Activated naive CD4-positive, alpha-beta T cell treated with anti-CD3 and anti-CD28 coated beads, Interleukin-2, amount 10 ng/mL, durations not matched to agents 7 days and 5 days (primary cell): ENCODE measurements around the gene ACSF3.
"Not testable (repeated sequence)": the region's sequence is repeated elsewhere in the genome, so short reads cannot be mapped to it uniquely, and the experiment has no call there.

Experiments
- CTCF ChIA-PET: fragments of 350-600 bp; sonication (Branson Sonifier 250); formaldehyde crosslinking; loops from one replicate; lab custom pipeline; 2021; ENCODE audit warnings: antibody characterized with exemption; lab: Charles Lee
- DNase-seq: peaks from one replicate; pipeline ENCODE4 v3.0.0-alpha.2; 2020
- H3K27ac Mint-ChIP-seq: one replicate; pipeline ENCODE4 v1.8.0; 2021; ENCODE audit warnings: mild to moderate bottlenecking, moderate library complexity, mixed read lengths
- H3K27me3 Mint-ChIP-seq: one replicate; pipeline ENCODE4 v1.8.0; 2021; ENCODE audit warnings: mild to moderate bottlenecking, mixed read lengths
- H3K36me3 Mint-ChIP-seq: one replicate; pipeline ENCODE4 v1.8.0; 2021; ENCODE audit warnings: mixed read lengths
- H3K4me1 Mint-ChIP-seq: one replicate; pipeline ENCODE4 v1.8.0; 2021; ENCODE audit warnings: mixed read lengths
- H3K4me3 Mint-ChIP-seq: one replicate; pipeline ENCODE4 v1.8.0; 2021; ENCODE audit warnings: mild to moderate bottlenecking, moderate library complexity, mixed read lengths
- H3K9me3 Mint-ChIP-seq: one replicate; pipeline ENCODE4 v1.8.0; 2021; ENCODE audit warnings: mixed read lengths

Gene ACSF3

DNA sequence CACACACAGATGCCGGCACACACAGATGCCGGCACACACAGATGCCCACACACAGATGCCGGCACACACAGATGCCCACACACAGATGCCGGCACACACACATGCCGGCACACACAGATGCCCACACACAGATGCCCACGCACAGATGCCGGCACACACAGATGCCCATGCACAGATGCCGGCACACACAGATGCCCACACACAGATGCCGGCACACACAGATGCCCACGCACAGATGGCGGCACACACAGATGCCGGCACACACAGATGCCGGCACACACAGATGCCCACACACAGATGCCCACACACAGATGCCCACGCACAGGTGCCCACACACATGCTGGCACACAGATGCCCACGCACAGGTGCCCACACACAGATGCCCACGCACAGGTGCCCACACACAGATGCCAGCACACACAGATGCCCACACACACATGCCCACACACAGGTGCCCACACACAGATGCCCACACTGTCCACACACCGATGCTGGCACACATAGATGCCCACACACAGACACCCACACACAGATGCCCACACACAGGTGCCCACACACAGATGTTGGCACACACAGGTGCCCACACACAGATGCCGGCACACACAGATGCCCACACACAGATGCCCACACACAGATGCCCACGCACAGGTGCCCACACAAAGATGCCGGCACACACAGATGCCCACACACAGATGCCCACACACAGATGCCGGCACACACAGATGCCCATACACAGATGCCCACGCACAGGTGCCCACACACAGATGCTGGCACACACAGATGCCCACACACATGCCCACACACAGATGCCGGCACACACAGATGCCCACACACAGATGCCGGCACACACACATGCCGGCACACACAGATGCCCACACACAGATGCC lies 95.1 kb downstream of the ACSF3 start:
- peaks cover 30% of the 10 kb centered on the region for H3K27me3 Mint-ChIP-seq
- H3K9me3 Mint-ChIP-seq, DNase-seq, CTCF ChIA-PET, H3K36me3 Mint-ChIP-seq, H3K4me1 Mint-ChIP-seq, H3K27ac Mint-ChIP-seq, H3K4me3 Mint-ChIP-seq: not testable (repeated sequence)

- no peaks in the 10 kb centered on the region for H3K36me3 Mint-ChIP-seq
- H3K4me1 Mint-ChIP-seq = peaks cover 2% of the 10 kb centered on the region
- H3K9me3 Mint-ChIP-seq = peaks cover 3% of the 10 kb centered on the region
- CTCF ChIA-PET = no interaction called here
- H3K27me3 Mint-ChIP-seq = peaks cover 30% of the 10 kb centered on the region
- no peak for DNase-seq
- H3K27ac Mint-ChIP-seq = no peak overlapping the region
- H3K4me3 Mint-ChIP-seq = no peak overlapping the region
Measured at GRCh38 chr16:89189358-89190025, 95.8 kb downstream of the ACSF3 start.

- CTCF ChIA-PET = no interaction called here
- Mint-ChIP-seq H3K9me3 (peaks cover 3% of the 10 kb centered on the region), H3K4me1 (peaks cover 2% of the 10 kb centered on the region), H3K27me3 (peaks cover 22% of the 10 kb centered on the region), H3K36me3 (no peaks in the 10 kb centered on the region), H3K27ac (peak overlapping the region; percentile 64), H3K4me3 (no peak overlapping the region)
- DNase-seq = no peak
Measured at GRCh38 chr16:89190150-89190958, 96.7 kb downstream of the ACSF3 start.

DNA sequence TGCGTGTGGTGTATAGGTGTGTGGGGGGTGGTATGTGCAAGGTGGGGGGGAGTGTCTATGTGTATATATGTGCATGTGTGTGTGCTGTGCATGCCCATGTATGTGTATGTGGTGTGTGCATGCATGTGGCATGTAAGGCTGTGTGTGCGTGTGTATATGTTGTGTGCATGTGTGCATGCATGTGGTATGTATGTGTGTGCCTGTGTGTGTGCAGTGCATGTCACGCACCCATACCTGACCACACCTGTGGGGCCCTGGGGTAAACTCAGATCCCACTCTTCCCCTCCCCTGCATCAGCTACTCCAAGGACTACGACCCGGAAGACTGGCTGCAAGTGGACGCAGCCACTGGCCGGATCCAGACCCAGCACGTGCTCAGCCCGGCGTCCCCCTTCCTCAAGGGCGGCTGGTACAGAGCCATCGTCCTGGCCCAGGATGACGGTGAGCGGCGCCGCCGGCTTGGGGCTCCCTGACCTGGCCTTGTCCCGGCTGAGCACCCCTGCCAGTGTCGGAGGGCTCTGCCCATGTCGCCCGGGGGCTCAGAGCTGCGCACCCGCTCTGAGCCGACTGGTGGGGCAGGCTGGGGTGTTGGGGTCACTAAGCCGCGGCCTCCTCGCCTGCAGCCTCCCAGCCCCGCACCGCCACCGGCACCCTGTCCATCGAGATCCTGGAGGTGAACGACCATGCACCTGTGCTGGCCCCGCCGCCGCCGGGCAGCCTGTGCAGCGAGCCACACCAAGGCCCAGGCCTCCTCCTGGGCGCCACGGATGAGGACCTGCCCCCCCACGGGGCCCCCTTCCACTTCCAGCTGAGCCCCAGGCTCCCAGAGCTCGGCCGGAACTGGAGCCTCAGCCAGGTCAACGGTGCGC lies 97.6 kb downstream of the ACSF3 start:
- Mint-ChIP-seq H3K36me3 (no peaks in the 10 kb centered on the region), H3K4me1 (peaks cover 2% of the 10 kb centered on the region), H3K9me3 (peaks cover 3% of the 10 kb centered on the region), H3K4me3 (no peak overlapping the region), H3K27ac (peak overlapping the region; percentile 58), H3K27me3 (peaks cover 22% of the 10 kb centered on the region)
- CTCF ChIA-PET = no interaction called here
- no peak for DNase-seq

- H3K9me3 Mint-ChIP-seq = peaks cover 3% of the 10 kb centered on the region
- DNase-seq = no peak
- H3K27ac Mint-ChIP-seq = no peak overlapping the region
- H3K4me3 Mint-ChIP-seq = no peak overlapping the region
- peaks cover 25% of the 10 kb centered on the region for H3K27me3 Mint-ChIP-seq
- H3K36me3 Mint-ChIP-seq = no peaks in the 10 kb centered on the region
- CTCF ChIA-PET = no interaction called here
- peaks cover 2% of the 10 kb centered on the region for H3K4me1 Mint-ChIP-seq
Measured at GRCh38 chr16:89191901-89192185, 98.2 kb downstream of the ACSF3 start.

- H3K36me3 Mint-ChIP-seq, H3K4me1 Mint-ChIP-seq, CTCF ChIA-PET, H3K9me3 Mint-ChIP-seq, H3K4me3 Mint-ChIP-seq, H3K27ac Mint-ChIP-seq: not testable (repeated sequence)
- H3K27me3 Mint-ChIP-seq = peaks cover 26% of the 10 kb centered on the region
- DNase-seq = peak; percentile 74
Measured at GRCh38 chr16:89192186-89192955, 98.7 kb downstream of the ACSF3 start.

- H3K4me1 Mint-ChIP-seq = peaks cover 2% of the 10 kb centered on the region
- CTCF ChIA-PET = no interaction called here
- no peak overlapping the region for H3K4me3 Mint-ChIP-seq
Measured at GRCh38 chr16:89192956-89193575, 99.4 kb downstream of the ACSF3 start.

GRCh38 chr16:89193576-89194293 lies 100.1 kb downstream of the ACSF3 start:
- DNase-seq = no peak
- Mint-ChIP-seq H3K27ac (no peak overlapping the region), H3K4me3 (no peak overlapping the region), H3K36me3 (no peaks in the 10 kb centered on the region), H3K27me3 (peaks cover 35% of the 10 kb centered on the region), H3K9me3 (peaks cover 3% of the 10 kb centered on the region), H3K4me1 (peaks cover 2% of the 10 kb centered on the region)
- CTCF ChIA-PET = no interaction called here

More at GRCh38 chr16:89192956-89193575, 99.4 kb downstream of the ACSF3 start:
- peak; percentile 60 for DNase-seq
- H3K27me3 Mint-ChIP-seq = peaks cover 29% of the 10 kb centered on the region
- H3K36me3 Mint-ChIP-seq = no peaks in the 10 kb centered on the region
- H3K9me3 Mint-ChIP-seq = peaks cover 3% of the 10 kb centered on the region
- H3K27ac Mint-ChIP-seq = no peak overlapping the region

DNA sequence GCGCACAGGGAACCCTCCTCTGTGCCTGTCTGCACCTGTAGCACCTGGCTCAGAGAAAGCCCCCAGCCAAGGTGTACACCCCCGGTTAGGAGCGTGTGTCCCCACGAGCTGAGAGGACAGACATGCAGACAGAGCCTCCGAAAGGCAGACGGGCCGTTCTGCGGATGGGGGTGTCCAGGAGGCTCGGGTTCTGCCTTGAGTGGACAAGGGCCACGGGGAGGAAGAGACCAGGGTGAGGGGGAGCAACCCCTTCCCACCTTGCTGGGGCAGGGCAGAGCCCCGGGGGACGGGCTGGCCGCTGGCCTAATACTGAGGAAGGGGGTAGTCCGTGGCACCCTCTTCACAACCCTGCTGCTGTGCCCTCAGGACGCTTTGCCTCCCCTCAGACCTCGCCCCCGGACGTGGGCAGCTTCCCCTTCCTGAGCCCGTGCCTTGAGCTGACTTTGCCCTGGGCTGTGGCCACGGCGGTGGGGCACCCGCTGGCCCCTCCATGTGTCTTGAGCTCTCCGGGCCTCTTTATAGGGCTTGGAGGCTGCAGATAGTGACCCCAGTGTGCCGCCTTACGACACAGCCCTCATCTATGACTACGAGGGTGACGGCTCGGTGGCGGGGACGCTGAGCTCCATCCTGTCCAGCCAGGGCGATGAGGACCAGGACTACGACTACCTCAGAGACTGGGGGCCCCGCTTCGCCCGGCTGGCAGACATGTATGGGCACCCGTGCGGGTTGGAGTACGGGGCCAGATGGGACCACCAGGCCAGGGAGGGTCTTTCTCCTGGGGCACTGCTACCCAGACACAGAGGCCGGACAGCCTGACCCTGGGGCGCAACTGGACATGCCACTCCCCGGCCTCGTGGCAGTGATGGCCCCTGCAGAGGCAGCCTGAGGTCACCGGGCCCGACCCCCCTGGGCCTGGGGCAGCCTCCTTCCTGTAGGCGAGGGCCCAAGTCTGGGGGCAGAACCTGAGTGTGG lies 101.0 kb downstream of the ACSF3 start:
- DNase-seq = no peak
- H3K4me3 Mint-ChIP-seq = no peak overlapping the region
- peaks cover 44% of the 10 kb centered on the region for H3K27me3 Mint-ChIP-seq
- no peak overlapping the region for H3K27ac Mint-ChIP-seq
- H3K4me1 Mint-ChIP-seq = peaks cover 2% of the 10 kb centered on the region
- no peaks in the 10 kb centered on the region for H3K36me3 Mint-ChIP-seq
- CTCF ChIA-PET = no interaction called here
- H3K9me3 Mint-ChIP-seq = peaks cover 3% of the 10 kb centered on the region

DNA sequence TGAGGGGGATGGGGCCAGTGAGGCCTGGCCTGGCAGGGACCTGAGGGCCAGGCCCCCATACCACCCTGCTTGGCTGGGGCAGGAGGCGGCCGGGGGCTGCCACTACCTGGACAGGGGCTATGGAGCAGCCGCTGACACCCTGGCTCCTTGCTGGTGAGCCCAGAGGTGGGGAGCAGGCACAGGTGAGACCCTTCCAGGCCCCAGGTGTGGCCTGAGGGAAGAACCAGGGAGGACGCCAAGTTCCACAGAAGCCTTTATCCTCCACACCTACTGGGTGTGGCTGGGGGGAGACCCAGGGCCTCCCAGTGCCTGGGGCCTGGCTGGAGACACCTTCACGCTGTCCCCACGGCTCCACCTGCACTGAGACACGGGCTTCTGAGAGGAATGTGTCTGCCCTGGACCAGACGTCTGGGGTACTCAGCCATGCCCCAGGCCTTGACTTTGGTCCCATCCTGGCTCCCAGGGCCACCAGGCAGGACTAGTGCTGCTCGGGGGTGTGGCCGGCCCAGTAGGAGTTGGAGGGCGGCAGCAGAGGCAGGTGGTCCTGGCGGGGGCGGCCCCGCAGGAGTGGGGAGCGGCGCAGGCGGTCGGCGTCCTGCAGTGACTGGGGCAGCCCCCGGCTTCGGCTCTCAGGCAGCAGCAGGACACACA lies 102.0 kb downstream of the ACSF3 start:
- H3K9me3 Mint-ChIP-seq = peaks cover 3% of the 10 kb centered on the region
- H3K27ac Mint-ChIP-seq = no peak overlapping the region
- H3K4me3 Mint-ChIP-seq = no peak overlapping the region
- H3K4me1 Mint-ChIP-seq = peaks cover 9% of the 10 kb centered on the region
- peaks cover 53% of the 10 kb centered on the region for H3K27me3 Mint-ChIP-seq
- DNase-seq = no peak
- CTCF ChIA-PET = no interaction called here
- no peaks in the 10 kb centered on the region for H3K36me3 Mint-ChIP-seq

DNA sequence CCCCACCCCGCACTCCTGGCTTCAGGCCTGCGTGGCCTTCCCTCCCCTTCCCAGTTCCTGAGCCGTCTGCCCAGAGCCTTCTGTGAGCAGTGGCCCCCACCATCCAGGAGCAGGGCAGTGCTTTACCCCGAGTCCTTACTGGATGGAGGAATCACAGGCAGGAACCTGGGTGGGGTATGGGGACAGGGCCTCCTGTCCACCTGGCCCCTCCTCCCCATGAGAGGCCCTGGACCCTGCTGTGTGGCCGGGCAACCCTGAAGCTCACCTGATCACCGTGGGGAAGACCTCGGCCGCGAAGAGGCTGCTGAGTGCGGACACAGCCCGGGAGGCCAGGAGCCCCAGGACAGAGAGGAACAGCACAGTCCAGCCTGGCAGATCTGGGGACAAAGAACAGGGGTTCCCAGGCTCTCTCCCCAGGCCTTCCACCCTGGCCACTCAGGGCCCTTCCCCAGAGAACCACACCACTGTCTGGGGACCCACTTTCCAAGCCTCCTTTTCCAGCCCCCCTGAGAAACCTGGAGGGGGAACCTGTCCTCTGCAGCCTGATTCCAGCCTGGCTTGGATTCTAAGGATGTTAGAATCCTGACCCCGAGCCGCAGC lies 103.5 kb downstream of the ACSF3 start:
- no peaks in the 10 kb centered on the region for H3K9me3 Mint-ChIP-seq
- H3K27ac Mint-ChIP-seq = no peak overlapping the region
- DNase-seq = no peak
- H3K36me3 Mint-ChIP-seq = no peaks in the 10 kb centered on the region
- CTCF ChIA-PET = no interaction called here
- H3K4me1 Mint-ChIP-seq = peaks cover 9% of the 10 kb centered on the region
- peaks cover 54% of the 10 kb centered on the region for H3K27me3 Mint-ChIP-seq
- no peak overlapping the region for H3K4me3 Mint-ChIP-seq
